Measurements from ENCODE around the gene ARPC4.
"Not testable (repeated sequence)": the region's sequence is repeated elsewhere in the genome, so short reads cannot be mapped to it uniquely, and the experiment has no call there.

The ARPC4 gene

GRCh38 chr3:9846231-9846630 is 53.3 kb downstream of the ARPC4 start:
- no peak for ATAC-seq
- TF ChIP-seq GLIS3 (CRISPR knock-in tag; IDR thresholded peaks at IDR 0.05) (no peak), CSRNP3 (CRISPR knock-in tag; IDR thresholded peaks at IDR 0.05) (no peak), RARB (CRISPR knock-in tag; IDR thresholded peaks at IDR 0.05) (no peak)

- ATAC-seq = no peak
- TF ChIP-seq OSR1 (CRISPR knock-in tag; IDR thresholded peaks at IDR 0.05) (no peak), TOX (CRISPR knock-in tag; IDR thresholded peaks at IDR 0.05; ENCODE audit: borderline replicate concordance) (no peak)
Measured at GRCh38 chr3:9846931-9847488, 54.1 kb downstream of the ARPC4 start.

- not testable (repeated sequence) for ATAC-seq
Measured at GRCh38 chr3:9847870-9848269, 55.0 kb downstream of the ARPC4 start.

GRCh38 chr3:9848860-9849259 is 56.0 kb downstream of the ARPC4 start:
- ATAC-seq = not testable (repeated sequence)

- ATAC-seq = not testable (repeated sequence)
Measured at GRCh38 chr3:9851383-9851782, 58.5 kb downstream of the ARPC4 start.

- ATAC-seq = not testable (repeated sequence)
Measured at GRCh38 chr3:9851926-9852325, 59.0 kb downstream of the ARPC4 start.

GRCh38 chr3:9852528-9852927 is 59.6 kb downstream of the ARPC4 start:
- no peak for TF ChIP-seq ESRRG (CRISPR knock-in tag; IDR thresholded peaks at IDR 0.05)
- no peak for TF ChIP-seq CSRNP3 (CRISPR knock-in tag; IDR thresholded peaks at IDR 0.05)
- no peak for TF ChIP-seq BACH2 (CRISPR knock-in tag; IDR thresholded peaks at IDR 0.05; ENCODE audit: borderline replicate concordance)

GRCh38 chr3:9854291-9854940 is 61.5 kb downstream of the ARPC4 start:
- ATAC-seq = not testable (repeated sequence)

More at GRCh38 chr3:9852528-9852927, 59.6 kb downstream of the ARPC4 start:
- ATAC-seq = no peak

GRCh38 chr3:9855594-9855993 is 62.7 kb downstream of the ARPC4 start:
- no peak for TF ChIP-seq ARNTL (CRISPR knock-in tag; IDR thresholded peaks at IDR 0.05; ENCODE audit: borderline replicate concordance, low read depth)
- TF ChIP-seq ZFP3 (CRISPR knock-in tag; IDR thresholded peaks at IDR 0.05) = no peak
- TF ChIP-seq ZNF565 (CRISPR knock-in tag; conservative IDR thresholded peaks at IDR 0.05; ENCODE audit: low read depth) = no peak
- no peak for TF ChIP-seq TOX (CRISPR knock-in tag; IDR thresholded peaks at IDR 0.05; ENCODE audit: borderline replicate concordance)
- TF ChIP-seq CSRNP3 (CRISPR knock-in tag; IDR thresholded peaks at IDR 0.05) = no peak
- no peak for TF ChIP-seq SNAI2 (CRISPR knock-in tag; IDR thresholded peaks at IDR 0.05)
- TF ChIP-seq ZC3H10 (CRISPR knock-in tag; IDR thresholded peaks at IDR 0.05) = no peak
- ATAC-seq = no peak
